ENCODE measurements around the gene ARFGAP3. TPM values are rescaled to one million over a fixed set of nuclear protein-coding genes. Genes with fewer than 3 reads are reported as not detected.

Gene ARFGAP3
- polyA plus RNA-seq, 2 of the 4 experiments (the other 2 are of a cell fraction): 19.1 to 39.0 TPM

GRCh38 chr22:42769238-42769573 lies 87.9 kb downstream of the ARFGAP3 start:
- Histone ChIP-seq H3K4me1 (peaks cover 15% of the 10 kb centered on the region), H3K27ac (peak overlapping the region; percentile 51 to 80; a peak in 4 of 6 replicates), H3K4me3 (no peak overlapping the region), H3K4me2 (no peak overlapping the region), H3K9me3 (no peaks in the 10 kb centered on the region)
- ATAC-seq (no peak; a peak in 1 of 6 replicates), DNase-seq (ENCODE audit: low read depth in 1 of 2, low spot score in 1 of 2) (no peak), FAIRE-seq (no peak)
- ChIA-PET POLR2A (no interaction called here), CTCF (interaction anchor here (1.7 kb wide), 1 partner anchor 321 kb away, joined by 4 read pairs; no protein-coding TSS in a partner anchor)
- 86% methylated on average over 8 of the region's 11 CpGs for whole genome bisulfite sequencing (ENCODE audit: missing lambda C conversion rate)
- no peak for TF ChIP-seq FOSL2 (IDR thresholded peaks at IDR 0.05)
- TF ChIP-seq FOSL2 (CRISPR knock-in tag; IDR thresholded peaks at IDR 0.05): no peak
- TF ChIP-seq KDM1A (IDR thresholded peaks at IDR 0.05; ENCODE audit: low read depth): no peak
- TF ChIP-seq MAFK (IDR thresholded peaks at IDR 0.05; ENCODE audit: partially characterized antibody): no peak
- TF ChIP-seq BCL3 (IDR thresholded peaks at IDR 0.05): no peak
- no peak for TF ChIP-seq MAX (IDR thresholded peaks at IDR 0.05)
- TF ChIP-seq RFX5 (IDR thresholded peaks at IDR 0.05): no peak
- TF ChIP-seq ATOH8 (CRISPR knock-in tag; IDR thresholded peaks at IDR 0.05; ENCODE audit: low read depth): no peak
- no peak for TF ChIP-seq CTCF (IDR thresholded peaks at IDR 0.05)
- TF ChIP-seq CBX8 (IDR thresholded peaks at IDR 0.05): no peak
- no peak for TF ChIP-seq HDAC2 (IDR thresholded peaks at IDR 0.05)
- TF ChIP-seq HES2 (IDR thresholded peaks at IDR 0.05): no peak
- TF ChIP-seq CEBPB (IDR thresholded peaks at IDR 0.05): no peak
- TF ChIP-seq JUN (IDR thresholded peaks at IDR 0.05): no peak
- TF ChIP-seq HOXB13 (CRISPR knock-in tag; IDR thresholded peaks at IDR 0.05; ENCODE audit: low read depth): no peak
- TF ChIP-seq RARB (CRISPR knock-in tag; IDR thresholded peaks at IDR 0.05): no peak
- TF ChIP-seq TP53 (CRISPR knock-in tag; IDR thresholded peaks at IDR 0.05): no peak
- no peak for TF ChIP-seq CHD4 (IDR thresholded peaks at IDR 0.05; ENCODE audit: borderline replicate concordance)
- no peak for TF ChIP-seq MAZ (IDR thresholded peaks at IDR 0.05; ENCODE audit: borderline replicate concordance, low read depth, low read length)

- H3K4me1 ChIP-seq: peaks cover 15% of the 10 kb centered on the region
- ATAC-seq (no peak), DNase-seq (ENCODE audit: low read depth in 1 of 2, low spot score in 1 of 2) (no peak), FAIRE-seq (no peak)
- WGBS (ENCODE audit: missing lambda C conversion rate): 97% methylated on average over 16 of the region's 22 CpGs
- POLR2A ChIA-PET: no interaction called here
- H3K9me3 ChIP-seq: no peaks in the 10 kb centered on the region
- CTCF ChIA-PET: no interaction called here
- H3K27ac ChIP-seq: peak overlapping the region in 1 of 2 experiments; percentile 80; a peak in 2 of 6 replicates
- H3K4me3 ChIP-seq: no peak overlapping the region
- H3K4me2 ChIP-seq: no peak overlapping the region
- TF ChIP-seq POLR2A (IDR thresholded peaks at IDR 0.05; ENCODE audit: low read length): no peak
- no peak for TF ChIP-seq MAFK (IDR thresholded peaks at IDR 0.05; ENCODE audit: partially characterized antibody)
- no peak for TF ChIP-seq SREBF2 (IDR thresholded peaks at IDR 0.05)
- no peak for TF ChIP-seq NFE2L2 (conservative IDR thresholded peaks at IDR 0.05; ENCODE audit: low read length)
- TF ChIP-seq FOXS1 (CRISPR knock-in tag; IDR thresholded peaks at IDR 0.05): no peak
- TF ChIP-seq ATOH8 (CRISPR knock-in tag; IDR thresholded peaks at IDR 0.05; ENCODE audit: low read depth): no peak
- no peak for TF ChIP-seq NR3C1 (IDR thresholded peaks at IDR 0.05)
- no peak for TF ChIP-seq HOXB13 (CRISPR knock-in tag; IDR thresholded peaks at IDR 0.05; ENCODE audit: low read depth)
- TF ChIP-seq E2F6 (IDR thresholded peaks at IDR 0.05; ENCODE audit: borderline replicate concordance, low read depth): no peak
- TF ChIP-seq HMGXB4 (CRISPR knock-in tag; IDR thresholded peaks at IDR 0.05; ENCODE audit: borderline replicate concordance): no peak
- TF ChIP-seq MYC (IDR thresholded peaks at IDR 0.05; ENCODE audit: borderline replicate concordance, low read length): no peak
- no peak for TF ChIP-seq PHF8 (IDR thresholded peaks at IDR 0.05; ENCODE audit: borderline replicate concordance, low read depth)
- no peak for TF ChIP-seq CBX8 (IDR thresholded peaks at IDR 0.05)
- no peak for TF ChIP-seq ZNF302 (CRISPR knock-in tag; IDR thresholded peaks at IDR 0.05)
Observed at GRCh38 chr22:42768385-42769035, 88.6 kb downstream of the ARFGAP3 start.
